MM.1S (cell line): Measurements from ENCODE around the gene SLC18A3.

Experiments used
- CTCF ChIP-seq: fragments of 300-600 bp; sonication (generic); IDR thresholded peaks from 2 replicates; pipeline ENCODE4 v1.5.1; 2016; ENCODE audit warnings: antibody characterized with exemption, low read length, mixed read lengths
- EZH2 ChIP-seq: fragments of 300-600 bp; sonication (generic); optimal IDR thresholded peaks from 2 replicates; pipeline ENCODE3; 2017; ENCODE audit warnings: low read depth, mild to moderate bottlenecking, antibody characterized with exemption, low read length, mixed read lengths
- EZH2phosphoT487 ChIP-seq: fragments of 300-600 bp; sonication (generic); IDR thresholded peaks from 2 replicates; pipeline ENCODE4 v1.6.1; 2018; ENCODE audit warnings: antibody characterized with exemption, low read length

- TF ChIP-seq EZH2 = no peak
- no peak for TF ChIP-seq CTCF
- no peak for TF ChIP-seq EZH2phosphoT487
Measured at GRCh38 chr10:49647985-49648795, 38.1 kb downstream of the SLC18A3 start.
